Rectal smooth muscle tissue (tissue), 1 donor: Measurements from ENCODE around the gene ANKRD40CL.

Experiments
- H3K27ac ChIP-seq: one replicate; pipeline ENCODE4 v1.7.0; 2013; ENCODE audit warnings: low read depth, low read length, inconsistent platforms
- H3K27me3 ChIP-seq: one replicate; pipeline ENCODE4 v1.7.0; 2013; ENCODE audit warnings: low read length; ENCODE audit not compliant: control insufficient read depth, insufficient read depth
- H3K36me3 ChIP-seq: one replicate; pipeline ENCODE4 v1.7.0; 2013; ENCODE audit warnings: low read length; ENCODE audit not compliant: control insufficient read depth, insufficient read depth
- H3K4me1 ChIP-seq: one replicate; pipeline ENCODE4 v1.7.0; 2013; ENCODE audit warnings: low read length; ENCODE audit not compliant: control insufficient read depth, insufficient read depth
- H3K4me3 ChIP-seq: one replicate; pipeline ENCODE4 v1.7.0; 2013; ENCODE audit warnings: low read length
- H3K9ac ChIP-seq: one replicate; pipeline ENCODE4 v1.7.0; 2013; ENCODE audit warnings: low read length

Gene ANKRD40CL

GRCh38 chr17:50767030-50767429 lies 288 bp downstream of the ANKRD40CL start:
- Histone ChIP-seq H3K4me1 (peaks cover 8% of the 10 kb centered on the region), H3K36me3 (no peaks in the 10 kb centered on the region), H3K9ac (no peak overlapping the region), H3K4me3 (peak overlapping the region; percentile 44), H3K27me3 (no peaks in the 10 kb centered on the region), H3K27ac (no peak overlapping the region)

- Histone ChIP-seq H3K9ac (peak overlapping the region; percentile 5), H3K4me1 (peaks cover 8% of the 10 kb centered on the region), H3K27ac (peak overlapping the region; percentile 1), H3K27me3 (no peaks in the 10 kb centered on the region), H3K4me3 (peak overlapping the region; percentile 44), H3K36me3 (no peaks in the 10 kb centered on the region)
Measured at GRCh38 chr17:50766222-50767023, 895 bp downstream of the ANKRD40CL start.

GRCh38 chr17:50765454-50766221 lies 1.7 kb downstream of the ANKRD40CL start:
- Histone ChIP-seq H3K9ac (peak overlapping the region; percentile 5), H3K4me3 (peak overlapping the region; percentile 44), H3K36me3 (no peaks in the 10 kb centered on the region), H3K4me1 (peaks cover 8% of the 10 kb centered on the region), H3K27ac (peak overlapping the region; percentile 1), H3K27me3 (no peaks in the 10 kb centered on the region)

- no peak overlapping the region for H3K9ac ChIP-seq
Measured at GRCh38 chr17:50764734-50765149, 2.6 kb downstream of the ANKRD40CL start.

GRCh38 chr17:50763716-50764475 lies 3.4 kb downstream of the ANKRD40CL start:
- Histone ChIP-seq H3K4me1 (peaks cover 8% of the 10 kb centered on the region), H3K27me3 (no peaks in the 10 kb centered on the region), H3K9ac (no peak overlapping the region), H3K27ac (no peak overlapping the region), H3K4me3 (no peak overlapping the region), H3K36me3 (no peaks in the 10 kb centered on the region)

More at GRCh38 chr17:50764734-50765149, 2.6 kb downstream of the ANKRD40CL start:
- H3K4me3 ChIP-seq, result no peak overlapping the region
- no peaks in the 10 kb centered on the region for H3K27me3 ChIP-seq
- no peaks in the 10 kb centered on the region for H3K36me3 ChIP-seq
- peaks cover 8% of the 10 kb centered on the region for H3K4me1 ChIP-seq
- no peak overlapping the region for H3K27ac ChIP-seq

GRCh38 chr17:50762177-50762576 lies 5.1 kb downstream of the ANKRD40CL start:
- no peaks in the 10 kb centered on the region for H3K36me3 ChIP-seq
- H3K27me3 ChIP-seq, result no peaks in the 10 kb centered on the region
- peaks cover 8% of the 10 kb centered on the region for H3K4me1 ChIP-seq
- no peak overlapping the region for H3K9ac ChIP-seq
- no peak overlapping the region for H3K27ac ChIP-seq
- H3K4me3 ChIP-seq, result no peak overlapping the region

GRCh38 chr17:50758989-50759544 lies 8.3 kb downstream of the ANKRD40CL start:
- no peak overlapping the region for H3K4me3 ChIP-seq
- H3K27me3 ChIP-seq, result no peaks in the 10 kb centered on the region
- no peaks in the 10 kb centered on the region for H3K36me3 ChIP-seq
- H3K9ac ChIP-seq, result no peak overlapping the region
- H3K4me1 ChIP-seq, result peaks cover 8% of the 10 kb centered on the region
- H3K27ac ChIP-seq, result no peak overlapping the region

GRCh38 chr17:50758524-50758923 lies 8.8 kb downstream of the ANKRD40CL start:
- H3K9ac ChIP-seq, result no peak overlapping the region
- H3K36me3 ChIP-seq, result no peaks in the 10 kb centered on the region
- H3K4me1 ChIP-seq, result peaks cover 3% of the 10 kb centered on the region
- no peak overlapping the region for H3K4me3 ChIP-seq
- H3K27ac ChIP-seq, result no peak overlapping the region
- no peaks in the 10 kb centered on the region for H3K27me3 ChIP-seq

- Histone ChIP-seq H3K9ac (no peak overlapping the region), H3K36me3 (peaks cover 21% of the 10 kb centered on the region)
Measured at GRCh38 chr17:50754521-50754920, 12.8 kb downstream of the ANKRD40CL start.

GRCh38 chr17:50749245-50749644 lies 18.1 kb downstream of the ANKRD40CL start:
- no peak overlapping the region for H3K27ac ChIP-seq
- no peak overlapping the region for H3K9ac ChIP-seq
- peaks cover 41% of the 10 kb centered on the region for H3K36me3 ChIP-seq
- H3K27me3 ChIP-seq, result no peaks in the 10 kb centered on the region
- no peaks in the 10 kb centered on the region for H3K4me1 ChIP-seq
- H3K4me3 ChIP-seq, result no peak overlapping the region

More at GRCh38 chr17:50754521-50754920, 12.8 kb downstream of the ANKRD40CL start:
- no peaks in the 10 kb centered on the region for H3K27me3 ChIP-seq
- H3K4me3 ChIP-seq, result no peak overlapping the region
- no peaks in the 10 kb centered on the region for H3K4me1 ChIP-seq
- no peak overlapping the region for H3K27ac ChIP-seq

- Histone ChIP-seq H3K27ac (no peak overlapping the region), H3K4me1 (no peaks in the 10 kb centered on the region), H3K9ac (no peak overlapping the region), H3K4me3 (no peak overlapping the region), H3K27me3 (no peaks in the 10 kb centered on the region), H3K36me3 (peaks cover 43% of the 10 kb centered on the region)
Measured at GRCh38 chr17:50745631-50746030, 21.7 kb downstream of the ANKRD40CL start.

GRCh38 chr17:50739098-50739497 lies 28.2 kb downstream of the ANKRD40CL start:
- peaks cover 21% of the 10 kb centered on the region for H3K36me3 ChIP-seq
- no peaks in the 10 kb centered on the region for H3K27me3 ChIP-seq
- H3K9ac ChIP-seq, result no peak overlapping the region
- no peak overlapping the region for H3K4me3 ChIP-seq
- H3K4me1 ChIP-seq, result no peaks in the 10 kb centered on the region
- H3K27ac ChIP-seq, result no peak overlapping the region
